Measurements from ENCODE around the gene LCN10.

Gene LCN10

DNA sequence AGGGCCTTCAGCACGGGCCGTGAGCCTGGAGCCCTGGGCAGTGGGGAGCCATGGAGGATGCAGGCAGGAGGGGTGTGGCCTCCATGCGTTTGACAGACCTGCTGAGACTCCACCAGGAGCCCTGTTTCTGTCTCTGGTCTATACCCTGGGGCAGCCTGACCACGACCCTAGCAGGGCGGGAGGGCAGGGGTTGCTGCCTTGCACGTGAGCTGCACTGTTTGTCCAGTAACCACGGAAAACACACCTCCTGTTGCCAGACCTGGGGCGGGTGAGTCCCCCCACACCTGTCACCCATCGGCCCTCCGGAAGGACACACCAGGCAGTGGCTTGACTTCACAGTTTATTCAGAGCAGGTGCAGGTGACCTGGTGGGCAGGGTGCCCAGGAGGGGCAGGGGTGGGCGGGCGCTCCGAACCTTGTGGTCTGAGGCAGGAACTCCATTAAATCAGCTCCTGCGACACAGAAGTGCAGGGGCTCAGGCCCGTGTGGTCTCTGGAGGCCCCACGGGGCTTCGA is 11.4 kb upstream of the LCN10 start:
- DNase-seq = no peak

DNA sequence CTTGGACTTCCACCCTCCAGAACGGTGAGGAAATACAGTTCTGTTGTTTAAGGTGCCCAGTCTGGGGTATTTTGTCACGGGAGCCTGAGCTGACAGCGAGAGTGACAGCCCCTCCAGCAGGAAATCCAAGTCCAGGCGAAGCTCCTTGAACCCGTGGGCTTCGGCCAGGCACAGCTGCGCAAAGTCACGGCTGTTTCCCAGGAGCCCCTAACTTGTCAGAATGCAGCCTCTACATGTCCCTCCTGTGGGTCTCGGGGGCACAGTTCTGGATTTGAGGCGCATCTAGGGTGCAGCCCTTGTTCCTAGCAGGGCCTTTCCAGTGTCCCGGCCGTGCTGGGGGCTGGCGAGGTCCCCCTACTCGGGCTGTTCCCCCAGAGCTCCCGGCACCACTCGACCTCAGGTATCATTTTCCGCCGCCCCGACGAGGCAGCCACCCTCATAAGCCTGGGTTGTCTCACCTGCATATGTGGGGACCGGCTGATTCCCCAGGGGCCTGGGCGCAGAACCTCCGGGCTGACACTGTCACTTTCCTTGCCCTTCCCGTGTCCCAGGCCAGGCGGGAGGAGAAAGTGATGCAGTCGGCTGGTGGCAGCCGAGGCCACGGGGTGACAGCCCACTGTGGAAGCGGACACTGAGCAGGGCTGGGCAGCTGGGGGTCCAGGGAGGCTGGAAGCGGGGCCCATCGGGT is 10.8 kb upstream of the LCN10 start:
- DNase-seq = no peak

DNA sequence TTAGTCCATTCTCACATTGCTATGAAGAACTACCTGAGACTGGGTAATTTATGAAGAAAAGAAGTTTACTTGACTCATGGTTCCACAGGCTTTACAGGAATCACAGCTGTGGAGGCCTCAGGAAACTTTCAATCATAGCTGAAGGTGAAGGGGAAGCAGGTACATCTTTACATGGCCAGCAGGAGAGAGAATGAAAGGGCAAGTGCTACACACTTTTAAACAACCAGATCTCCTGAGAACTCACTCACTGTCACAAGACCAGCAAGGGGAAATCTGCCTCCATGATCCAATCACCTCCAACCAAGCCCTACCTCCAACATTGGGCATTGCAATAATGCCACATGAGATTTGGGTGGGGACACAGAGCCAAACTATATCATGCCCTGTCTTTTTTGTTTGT is 9.1 kb upstream of the LCN10 start:
- DNase-seq = no peak

DNA sequence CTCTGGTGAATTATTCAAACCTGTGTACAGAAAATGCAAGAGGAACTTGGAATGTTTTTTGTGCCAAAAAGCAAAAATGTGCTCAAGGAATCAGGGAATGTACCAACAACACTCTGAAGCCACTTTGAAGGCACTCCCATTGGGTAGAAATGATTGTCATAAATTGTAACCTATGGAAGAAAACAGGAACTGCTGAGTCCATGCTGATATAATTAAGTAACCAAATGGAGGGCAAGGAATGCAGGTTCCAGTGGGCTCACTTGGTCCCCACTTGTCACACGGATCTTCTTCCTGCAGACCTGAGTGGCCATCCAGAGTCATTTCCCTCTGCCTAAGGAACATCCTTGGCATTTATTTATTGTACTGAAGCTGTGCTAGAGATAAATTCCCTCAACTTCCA is 8.5 kb upstream of the LCN10 start:
- no peak for DNase-seq

DNA sequence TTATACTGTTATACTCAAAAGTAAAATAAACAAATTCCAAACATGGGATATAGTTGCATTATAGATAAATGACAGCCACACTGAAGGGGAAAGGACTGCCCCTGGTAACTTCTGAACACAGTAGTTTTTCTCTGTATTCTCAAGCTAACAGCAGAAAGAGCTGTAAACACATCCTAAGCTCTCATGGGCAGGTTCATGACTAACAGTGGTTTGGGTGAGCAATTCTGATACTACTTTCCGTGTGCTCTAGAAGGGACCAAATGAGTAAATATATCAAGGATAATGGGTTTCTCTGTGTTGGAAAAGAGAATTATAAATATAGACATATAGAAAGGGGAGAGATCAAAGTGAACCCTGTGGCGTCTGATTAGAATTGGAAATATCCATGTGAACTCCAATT is 7.8 kb upstream of the LCN10 start:
- DNase-seq = no peak

DNA sequence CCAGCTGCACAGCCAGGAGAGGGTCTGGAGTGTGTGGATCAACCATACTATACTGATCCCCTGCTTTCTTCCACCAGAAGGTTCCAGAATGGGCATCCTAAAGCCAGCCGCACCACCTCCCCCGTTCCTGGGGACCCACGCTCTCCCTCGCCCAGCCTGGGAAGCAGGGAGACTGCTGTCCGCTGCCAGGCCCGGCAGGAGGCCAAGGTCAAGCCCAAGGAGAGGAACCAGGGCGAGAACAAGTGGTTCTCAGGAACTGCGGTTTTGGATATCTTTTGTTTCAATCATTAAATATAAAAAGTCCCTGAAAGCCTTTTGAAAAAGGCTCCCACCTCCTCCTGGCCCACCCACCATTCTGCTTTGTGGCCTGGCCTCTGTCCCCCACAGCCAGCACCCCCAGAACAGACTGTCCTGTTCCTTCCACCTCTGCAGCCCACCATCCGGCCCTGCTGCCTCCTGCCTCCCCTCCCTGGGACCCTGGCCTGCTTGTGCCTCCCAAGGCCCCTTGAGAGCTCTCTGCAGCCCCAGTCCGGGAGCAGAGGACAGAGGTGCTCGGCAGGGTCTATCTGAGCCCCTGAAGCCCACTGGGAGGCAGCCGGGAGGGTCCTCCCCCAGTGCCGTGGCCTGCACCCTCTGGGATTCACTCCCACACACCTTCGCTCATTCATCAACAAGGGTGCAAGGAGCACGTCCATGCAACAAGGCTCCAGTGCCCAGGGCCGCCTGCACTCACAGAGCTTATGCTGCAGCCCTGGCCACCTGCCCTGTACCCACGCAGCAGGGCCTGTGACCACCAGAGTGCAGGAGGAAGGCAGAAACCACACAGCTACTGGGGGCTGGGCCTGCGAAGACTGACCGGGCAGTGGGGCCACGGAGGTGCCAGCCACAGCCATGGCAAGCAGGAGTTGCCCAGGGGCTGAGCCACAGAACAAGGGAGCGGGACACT is 6.2 kb upstream of the LCN10 start:
- no peak for DNase-seq

DNA sequence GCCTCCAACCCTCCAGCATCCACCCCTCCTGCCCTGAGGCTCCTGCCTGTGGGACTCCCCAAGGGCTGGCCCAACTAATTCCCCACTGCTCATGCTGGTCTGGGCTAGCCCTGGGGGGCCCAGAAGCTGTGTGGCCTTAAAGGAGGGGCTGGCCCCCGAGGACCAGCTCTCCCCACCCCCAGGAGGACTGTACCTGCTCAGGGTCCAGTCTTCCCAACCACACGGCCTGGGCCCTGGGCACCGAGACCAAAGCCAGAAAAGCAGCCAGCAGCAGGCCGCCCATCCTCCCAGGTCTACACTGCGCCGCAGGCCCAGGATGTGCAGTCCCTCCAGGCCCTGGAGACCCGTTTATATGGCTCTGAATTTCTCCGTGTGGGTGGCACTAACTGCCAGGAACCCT is 5.5 kb upstream of the LCN10 start, which contains the start of gene LCN6:
Gene LCN6, minus strand, starts transcription at position 325 of the 400 bp plus-strand sequence. Its CDS starts 42 bp downstream, at position 283.
- DNase-seq = no peak

DNA sequence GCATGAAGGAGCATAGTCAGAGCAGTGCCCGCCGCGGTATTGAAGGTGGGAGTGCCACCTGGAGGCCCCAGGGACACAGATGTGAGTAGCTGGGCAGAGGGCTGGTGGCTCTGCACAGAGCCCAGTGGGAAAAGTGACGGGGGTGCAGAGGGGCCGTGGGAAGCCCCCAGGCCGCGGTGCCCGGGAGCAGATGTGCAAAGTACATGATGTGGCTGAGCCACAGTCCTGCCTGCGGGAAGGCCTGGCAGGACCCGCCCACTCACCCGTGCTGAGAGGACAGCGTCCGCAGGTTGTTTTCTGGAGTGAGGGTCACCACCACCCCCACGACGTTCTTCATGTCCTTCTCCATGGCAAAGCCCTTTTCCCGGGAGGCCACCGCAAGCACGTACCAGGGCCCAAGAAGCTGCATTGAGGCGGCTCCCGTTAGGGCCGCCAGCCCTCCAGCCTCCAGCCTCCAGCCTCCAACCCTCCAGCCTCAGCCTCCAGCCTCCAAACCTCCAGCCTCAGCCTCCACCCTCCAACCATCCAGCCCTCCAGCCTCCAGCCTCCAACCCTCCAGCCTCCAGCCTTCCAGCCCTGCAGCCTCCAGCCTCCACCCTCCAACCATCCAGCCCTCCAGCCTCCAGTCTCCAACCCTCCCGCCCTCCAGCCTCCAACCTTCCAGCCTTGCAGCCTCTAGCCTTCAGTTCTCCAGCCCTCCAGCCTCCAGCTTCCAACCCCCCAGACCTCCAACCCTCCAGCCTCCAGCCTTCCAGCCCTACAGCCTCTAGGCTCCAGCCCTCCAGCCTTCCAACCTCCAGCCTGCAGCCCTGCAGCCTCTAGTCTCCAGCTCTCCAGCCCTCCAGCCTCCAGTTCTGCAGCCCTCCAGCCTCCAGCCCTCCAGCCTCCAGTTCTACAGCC is 4.7 kb upstream of the LCN10 start:
- DNase-seq = no peak

DNA sequence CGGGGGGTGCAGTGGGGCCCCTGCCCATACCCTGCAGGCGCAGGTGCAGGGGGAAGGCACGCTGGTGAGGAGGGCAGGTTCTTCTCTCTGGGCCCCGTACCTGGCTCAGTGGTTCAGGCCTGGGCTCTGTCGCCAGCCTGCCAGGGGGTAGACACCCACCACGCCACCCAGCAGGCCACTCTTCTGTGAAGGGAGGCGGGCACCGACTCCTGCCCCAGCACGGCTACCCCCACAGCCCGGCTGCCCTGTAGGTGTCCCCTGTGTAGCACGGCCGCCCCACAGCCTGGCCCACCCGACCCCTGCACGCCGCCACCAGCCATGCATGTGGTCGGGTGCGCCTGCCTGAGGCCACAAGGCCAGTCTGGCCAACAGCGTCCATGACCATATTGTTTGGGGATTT is 3.9 kb upstream of the LCN10 start:
- no peak for DNase-seq

DNA sequence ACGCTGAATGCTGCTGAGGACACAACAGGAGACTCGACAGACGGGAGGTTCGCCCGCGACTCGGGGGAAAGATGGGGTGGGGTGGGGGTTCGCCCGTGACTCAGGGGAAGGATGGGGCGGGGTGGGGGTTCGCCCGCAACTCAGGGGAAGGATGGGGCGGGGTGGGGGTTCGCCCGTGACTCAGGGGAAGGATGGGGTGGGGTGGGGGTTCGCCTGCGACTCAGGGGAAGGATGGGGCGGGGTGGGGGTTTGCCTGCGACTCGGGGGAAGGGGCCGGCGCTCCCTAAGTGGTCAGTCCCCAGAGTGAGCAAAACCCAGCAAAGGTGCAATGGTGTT is 3.4 kb upstream of the LCN10 start:
- no peak for DNase-seq

- no peak for DNase-seq
Observed at GRCh38 chr9:136745389-136746154, 2.8 kb upstream of the LCN10 start.

- no peak for DNase-seq
Observed at GRCh38 chr9:136744773-136745172, 2.0 kb upstream of the LCN10 start.

- DNase-seq = no peak
Observed at GRCh38 chr9:136743639-136744211, 985 bp upstream of the LCN10 start.

- DNase-seq = no peak
Observed at GRCh38 chr9:136741883-136742571, 713 bp downstream of the LCN10 start.

- DNase-seq = no peak
Observed at GRCh38 chr9:136740971-136741882, 1.5 kb downstream of the LCN10 start.

DNA sequence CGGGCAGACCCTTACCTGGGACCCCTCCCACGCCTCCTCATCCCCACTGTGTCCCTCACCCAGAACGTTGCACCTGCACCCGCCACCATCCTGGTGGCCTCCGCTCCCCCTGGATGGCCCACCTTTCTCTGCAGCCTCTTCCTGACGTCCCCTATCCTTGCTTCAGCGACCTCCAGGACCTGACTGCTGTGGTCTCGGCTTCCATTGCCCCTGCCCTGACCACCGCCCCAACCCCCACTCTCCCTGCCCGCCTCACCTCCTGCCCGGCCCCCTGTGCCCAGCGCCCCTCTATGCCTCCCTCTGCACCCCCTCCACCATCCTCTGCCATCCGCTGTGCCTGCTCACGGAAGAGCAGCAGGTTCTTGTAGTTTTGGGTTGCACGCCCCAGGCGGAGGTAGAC is 2.2 kb downstream of the LCN10 start:
- DNase-seq = no peak

DNA sequence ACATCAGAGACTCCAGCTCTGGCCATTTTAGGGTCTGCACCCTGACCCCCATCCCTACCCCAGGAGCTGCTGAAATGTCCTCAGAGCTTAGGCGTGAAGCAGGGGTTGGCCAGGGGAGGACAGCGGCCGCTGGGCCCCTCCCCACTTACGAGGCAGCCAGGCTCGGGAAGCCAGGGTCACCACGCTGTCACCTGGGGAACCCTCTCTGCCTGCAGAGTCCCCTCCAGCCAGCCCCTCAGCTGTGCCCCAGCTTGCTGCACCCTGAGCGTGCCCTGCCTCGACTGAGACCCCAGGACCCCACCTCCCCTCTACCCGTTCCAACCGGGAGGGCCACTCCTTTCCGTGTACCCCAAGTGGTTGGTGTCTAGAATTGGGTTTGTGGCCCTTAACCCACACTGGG is 2.7 kb downstream of the LCN10 start:
- no peak for DNase-seq

DNA sequence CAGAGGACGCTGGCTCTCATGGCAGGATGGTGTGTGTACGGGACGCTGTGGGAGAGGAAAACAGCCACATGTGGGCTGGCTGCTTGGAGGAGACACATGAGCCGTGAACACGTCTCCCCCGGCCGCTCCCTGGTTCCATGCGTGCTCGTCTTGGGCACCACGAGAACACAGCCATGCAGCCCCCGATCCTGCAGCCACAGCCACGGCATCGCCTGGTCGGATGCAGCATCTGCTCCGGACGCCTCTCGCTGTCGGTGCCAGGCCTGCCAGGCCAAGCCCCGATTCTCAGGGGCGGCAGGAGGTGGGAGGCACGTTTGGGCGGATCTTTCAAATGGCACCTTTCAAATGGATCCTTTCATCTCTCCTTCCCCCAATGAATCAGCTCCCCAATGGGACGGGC is 3.2 kb downstream of the LCN10 start:
- DNase-seq = no peak

DNA sequence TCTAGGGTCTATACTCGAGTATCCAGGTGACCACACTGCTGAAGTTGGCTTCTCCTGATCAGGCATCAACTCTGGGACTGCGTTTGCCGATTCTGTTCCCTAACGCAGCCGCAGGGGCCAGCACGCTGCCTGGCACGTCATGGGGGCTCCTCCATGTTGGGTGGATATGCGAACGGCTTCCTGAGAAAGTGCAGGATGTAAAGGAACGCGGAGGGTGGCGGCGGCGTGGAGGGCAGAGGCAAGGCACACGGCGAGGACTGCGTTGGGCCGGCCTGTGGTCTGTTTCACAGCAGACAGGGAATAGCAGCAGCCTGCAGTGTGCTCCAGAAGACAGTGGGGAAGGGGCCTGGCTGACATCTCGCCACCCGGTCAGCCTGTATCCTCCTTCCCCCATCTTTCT is 3.8 kb downstream of the LCN10 start:
- no peak for DNase-seq

All from GOT3 (cell line).